Measurements from ENCODE around the gene LCE3D. TPM values are rescaled to one million over a fixed set of nuclear protein-coding genes. Genes with fewer than 3 reads are reported as not detected.

Gene LCE3D, protein sequence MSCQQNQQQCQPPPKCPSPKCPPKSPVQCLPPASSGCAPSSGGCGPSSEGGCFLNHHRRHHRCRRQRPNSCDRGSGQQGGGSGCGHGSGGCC
- total RNA-seq (2022; extraction: Qiagen RNA extraction; ENCODE audit: low read depth) = 1.6 to 2.7 TPM (median 2.4 TPM) in 5 replicates

GRCh38 chr1:152580433-152580832 lies at the start of gene LCE3D:
TSS of gene LCE3D (minus strand) at chr1:152580516. CDS start at chr1:152579936, 580 bp downstream.

GRCh38 chr1:152622803-152623202 lies 42.5 kb upstream of the LCE3D start, which contains the start of gene LCE3A:
TSS of gene LCE3A (minus strand) at chr1:152623103. CDS start at chr1:152623103, 0 bp downstream.

GRCh38 chr1:152613511-152613910 lies 33.2 kb upstream of the LCE3D start, which contains the start of gene LCE3B:
TSS of gene LCE3B (plus strand) at chr1:152613811. CDS start at chr1:152613811, 0 bp downstream.

DNA sequence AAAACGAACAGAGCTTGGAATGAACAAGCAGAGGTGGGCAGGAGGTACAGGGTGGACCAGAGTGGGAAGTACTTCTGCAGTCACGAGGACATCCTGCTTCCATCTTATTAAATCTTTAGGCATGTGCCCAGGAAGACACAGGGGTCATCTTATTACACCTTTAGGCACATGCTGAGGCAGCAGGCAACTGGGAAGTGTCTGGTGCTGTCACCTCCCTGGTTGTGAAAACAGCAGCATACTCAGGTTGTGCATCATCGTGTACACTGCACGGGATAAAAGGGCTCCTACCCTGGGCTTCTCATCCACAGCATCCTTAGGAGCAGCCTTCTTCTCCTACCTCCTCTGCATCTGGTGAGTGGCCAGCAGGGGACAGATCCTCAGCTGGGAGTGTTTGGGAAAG lies 19.6 kb upstream of the LCE3D start, which contains the start of gene LCE3C:
LCE3C (plus strand) TSS at position 301 of the 400 bp plus-strand sequence. CDS start 498 bp downstream, outside the sequence.

DNA sequence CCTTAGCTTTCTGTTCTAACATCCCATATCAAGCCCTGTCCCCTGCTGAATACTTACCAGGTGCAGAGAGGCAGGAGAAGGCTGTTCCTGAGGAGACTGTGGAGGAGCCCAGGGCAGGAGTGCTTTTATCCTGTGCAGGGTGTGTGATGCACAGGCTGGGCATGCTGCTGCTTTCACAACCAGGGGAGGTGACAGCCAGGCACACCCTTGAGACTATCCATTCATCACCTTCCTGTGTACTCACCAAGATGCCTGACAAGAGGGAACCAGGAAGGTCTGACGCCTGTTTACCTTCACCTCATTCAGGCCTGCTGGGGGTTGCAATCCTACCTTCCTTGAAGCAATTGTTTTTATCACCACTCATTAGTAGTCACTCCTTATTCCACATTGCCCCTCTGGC lies 13.6 kb downstream of the LCE3D start, which contains the start of gene LCE3E:
LCE3E (minus strand) TSS at position 100 of the 400 bp plus-strand sequence. CDS start 572 bp downstream, outside the sequence.

Other genes with a start within 250 kb of the LCE3D start
- not detected in 5 replicates for gene FLG2, start 220.5 kb downstream of the LCE3D start, total RNA-seq (2022; extraction: Qiagen RNA extraction; ENCODE audit: low read depth)
- not detected in 5 replicates for gene CRNN, start 166.3 kb downstream of the LCE3D start, total RNA-seq (2022; extraction: Qiagen RNA extraction; ENCODE audit: low read depth)
- gene LCE5A, start 69.7 kb downstream of the LCE3D start, total RNA-seq (2022; extraction: Qiagen RNA extraction; ENCODE audit: low read depth) = not detected in 5 replicates
- gene CRCT1, start 66.0 kb downstream of the LCE3D start, total RNA-seq (2022; extraction: Qiagen RNA extraction; ENCODE audit: low read depth) = 0.40 to 1.1 TPM (median 0.73 TPM) in 4 of 5 replicates, not detected in the other
- 0.51 TPM in 1 of 5 replicates, not detected in the others for gene LCE3E, start 13.7 kb downstream of the LCE3D start, total RNA-seq (2022; extraction: Qiagen RNA extraction; ENCODE audit: low read depth)
- not detected in 5 replicates for gene LCE3C, start 19.7 kb upstream of the LCE3D start, total RNA-seq (2022; extraction: Qiagen RNA extraction; ENCODE audit: low read depth)
- not detected in 5 replicates for gene LCE3B, start 33.3 kb upstream of the LCE3D start, total RNA-seq (2022; extraction: Qiagen RNA extraction; ENCODE audit: low read depth)
- gene LCE3A, start 42.6 kb upstream of the LCE3D start, total RNA-seq (2022; extraction: Qiagen RNA extraction; ENCODE audit: low read depth) = not detected in 5 replicates
- not detected in 5 replicates for gene LCE2D, start 82.9 kb upstream of the LCE3D start, total RNA-seq (2022; extraction: Qiagen RNA extraction; ENCODE audit: low read depth)
- gene LCE2C, start 94.8 kb upstream of the LCE3D start, total RNA-seq (2022; extraction: Qiagen RNA extraction; ENCODE audit: low read depth) = not detected in 5 replicates
- gene LCE2B, start 105.6 kb upstream of the LCE3D start, total RNA-seq (2022; extraction: Qiagen RNA extraction; ENCODE audit: low read depth) = not detected in 5 replicates
- gene LCE2A, start 117.8 kb upstream of the LCE3D start, total RNA-seq (2022; extraction: Qiagen RNA extraction; ENCODE audit: low read depth) = not detected in 5 replicates
- gene LCE4A, start 127.6 kb upstream of the LCE3D start, total RNA-seq (2022; extraction: Qiagen RNA extraction; ENCODE audit: low read depth) = not detected in 5 replicates
- 0.07 TPM in 1 of 5 replicates, not detected in the others for gene KPRP, start 177.5 kb upstream of the LCE3D start, total RNA-seq (2022; extraction: Qiagen RNA extraction; ENCODE audit: low read depth)
- gene LCE1F, start 194.6 kb upstream of the LCE3D start, total RNA-seq (2022; extraction: Qiagen RNA extraction; ENCODE audit: low read depth) = not detected in 5 replicates
- gene LCE1E, start 205.7 kb upstream of the LCE3D start, total RNA-seq (2022; extraction: Qiagen RNA extraction; ENCODE audit: low read depth) = 0.10 to 0.21 TPM in 2 of 5 replicates, not detected in the others
- not detected in 5 replicates for gene LCE1D, start 216.2 kb upstream of the LCE3D start, total RNA-seq (2022; extraction: Qiagen RNA extraction; ENCODE audit: low read depth)
- gene LCE1C, start 226.1 kb upstream of the LCE3D start, total RNA-seq (2022; extraction: Qiagen RNA extraction; ENCODE audit: low read depth) = not detected in 5 replicates
- gene LCE1B, start 231.5 kb upstream of the LCE3D start, total RNA-seq (2022; extraction: Qiagen RNA extraction; ENCODE audit: low read depth) = not detected in 5 replicates
- not detected in 5 replicates for gene LCE1A, start 247.0 kb upstream of the LCE3D start, total RNA-seq (2022; extraction: Qiagen RNA extraction; ENCODE audit: low read depth)